ENCODE measurements around the gene COL4A2.

Gene COL4A2

GRCh38 chr13:110290826-110291225, 16.3 kb upstream of the COL4A2 start:
- DNase-seq (ENCODE audit: low spot score) = no peak

DNA sequence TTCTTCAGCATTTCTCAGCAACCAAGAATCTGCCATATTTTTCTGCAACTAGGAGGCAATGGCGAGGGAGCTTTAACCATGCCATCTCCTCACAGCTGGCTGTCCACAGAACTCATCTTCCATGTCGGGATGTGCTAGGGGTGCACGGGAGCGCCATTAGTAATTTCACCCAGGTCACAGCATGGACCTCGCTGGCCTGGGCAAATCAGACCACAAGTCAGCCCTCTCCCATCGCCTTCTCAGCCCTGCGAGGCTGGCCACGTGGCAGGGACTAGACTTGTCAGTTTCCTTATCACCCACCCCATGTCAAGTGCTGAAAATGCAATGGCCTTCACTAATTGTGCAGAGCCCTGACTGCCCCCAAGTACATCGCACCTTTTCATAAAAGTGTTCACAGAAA, 15.8 kb upstream of the COL4A2 start:
- DNase-seq (ENCODE audit: low spot score) = no peak

DNA sequence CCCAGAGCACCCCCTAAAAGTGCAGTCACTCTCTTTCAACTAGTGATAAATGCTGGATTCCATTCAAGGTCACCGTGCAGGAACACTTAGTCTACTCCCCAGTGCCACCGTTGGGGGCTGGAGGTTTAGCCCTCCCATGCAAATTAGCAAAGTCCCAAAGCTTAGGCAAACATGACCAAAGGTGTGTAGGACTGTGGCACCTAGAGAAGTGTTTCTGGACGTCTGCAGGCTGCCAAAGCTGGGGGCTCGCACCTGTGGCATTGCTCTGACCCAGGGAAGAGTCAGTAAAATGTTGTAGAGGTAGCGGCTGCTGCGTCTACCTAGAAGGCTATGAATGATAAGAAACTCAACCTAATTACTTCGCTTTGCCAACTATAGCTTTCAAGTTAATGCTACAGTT, 14.0 kb upstream of the COL4A2 start:
- DNase-seq (ENCODE audit: low spot score) = no peak

DNA sequence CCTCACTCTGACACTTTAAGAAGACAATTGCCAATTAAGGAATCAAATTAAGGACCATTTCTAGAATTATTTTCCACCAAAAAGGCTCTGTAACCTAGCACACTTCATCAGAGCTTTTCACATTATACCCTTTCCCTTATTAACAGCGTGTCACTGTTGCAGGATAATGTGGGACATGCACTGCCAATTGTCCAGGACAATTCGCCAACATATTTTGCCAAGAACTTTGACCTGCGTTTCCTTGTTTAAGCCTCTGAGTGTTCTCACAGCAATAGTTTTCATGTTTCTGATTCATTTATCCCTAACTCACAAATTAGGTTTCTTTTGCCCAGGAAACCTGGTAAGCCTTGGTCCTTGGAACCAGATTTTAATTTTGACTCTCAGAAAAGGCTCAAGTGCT, 13.4 kb upstream of the COL4A2 start:
- no peak for DNase-seq (ENCODE audit: low spot score)

- no peak for DNase-seq (ENCODE audit: low spot score)
Observed at GRCh38 chr13:110294146-110294545, 12.9 kb upstream of the COL4A2 start.

GRCh38 chr13:110294622-110295021, 12.5 kb upstream of the COL4A2 start:
- DNase-seq (ENCODE audit: low spot score) = no peak

DNA sequence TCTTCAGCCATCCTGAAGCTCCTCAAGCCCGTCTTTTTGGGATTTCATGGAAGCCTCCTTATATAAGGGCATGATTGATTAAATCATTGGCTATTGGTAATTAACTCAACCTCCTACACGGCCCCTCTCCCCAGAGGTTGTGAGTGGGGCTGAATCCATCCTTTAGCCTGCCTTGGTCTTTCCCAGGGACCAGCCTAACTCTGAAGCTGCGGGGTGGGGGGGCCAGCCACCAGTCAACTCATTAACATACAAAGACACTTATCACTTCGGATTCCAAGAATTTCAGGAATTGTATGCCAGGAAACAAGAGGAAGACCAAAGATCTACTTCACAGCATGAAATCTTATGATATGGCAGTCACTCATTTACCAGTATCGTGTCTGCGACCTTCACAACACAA, 10.1 kb upstream of the COL4A2 start:
- DNase-seq (ENCODE audit: low spot score) = no peak

- DNase-seq (ENCODE audit: low spot score) = no peak
Observed at GRCh38 chr13:110297766-110298504, 9.1 kb upstream of the COL4A2 start.

GRCh38 chr13:110298505-110299282, 8.4 kb upstream of the COL4A2 start:
- DNase-seq (ENCODE audit: low spot score) = no peak

DNA sequence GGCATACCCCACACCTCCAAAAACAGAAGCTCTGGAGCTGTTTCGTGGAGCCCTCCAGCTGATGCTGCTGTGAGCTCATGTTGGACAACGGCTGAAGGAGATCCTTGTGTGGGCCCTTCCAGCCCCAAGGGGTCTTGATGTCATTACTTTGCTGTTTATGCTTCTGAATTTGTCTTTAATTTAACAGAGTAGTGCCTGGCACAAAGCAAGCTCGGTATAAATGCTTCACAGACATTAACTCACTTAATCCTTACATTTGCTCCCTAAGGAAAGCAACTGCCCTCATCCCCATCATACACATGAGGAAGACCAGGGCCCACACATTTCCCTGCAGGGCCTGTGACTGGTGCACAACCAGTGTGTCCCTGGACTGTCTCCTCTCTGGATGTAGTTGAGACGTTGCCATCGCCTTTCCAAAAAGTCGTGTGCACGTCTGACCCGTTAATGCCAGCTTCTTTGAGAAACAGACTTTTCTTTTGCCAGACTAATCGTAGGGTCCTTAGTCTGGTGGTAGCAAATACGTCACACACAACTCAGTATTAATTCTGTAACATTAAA, 7.7 kb upstream of the COL4A2 start:
- no peak for DNase-seq (ENCODE audit: low spot score)

DNA sequence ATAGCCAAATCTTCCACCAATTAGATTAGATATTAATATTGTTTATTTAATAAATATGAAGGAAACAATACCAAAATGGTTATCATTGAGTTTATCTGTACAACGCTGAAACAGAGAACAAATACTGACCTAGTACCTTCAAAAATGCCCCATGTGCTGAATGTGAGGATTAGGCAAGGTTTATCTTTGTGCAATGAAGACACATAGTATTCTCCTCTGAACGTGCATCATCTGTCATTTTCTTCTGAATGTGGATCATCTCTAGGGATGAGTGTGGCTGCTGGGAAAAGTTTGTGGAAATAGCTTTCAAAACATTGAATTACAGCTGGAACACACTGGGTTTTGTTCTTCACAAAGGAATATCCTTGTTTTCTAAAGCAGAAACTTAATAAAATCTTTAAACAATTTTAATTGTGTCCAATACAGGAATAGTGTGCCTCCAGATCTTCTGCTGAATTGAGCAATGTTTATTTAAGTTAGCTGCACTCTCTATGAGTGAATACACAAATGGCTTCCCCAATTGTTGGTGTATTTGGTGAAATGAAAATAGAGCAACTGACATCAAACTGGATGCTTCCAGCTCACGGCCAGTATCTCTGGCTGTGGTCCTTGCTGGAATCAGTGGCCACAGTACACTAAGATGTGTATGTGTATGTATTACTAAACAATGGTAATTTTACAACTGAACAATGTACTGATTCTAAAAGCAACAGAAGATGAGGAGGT, 6.8 kb upstream of the COL4A2 start:
- DNase-seq (ENCODE audit: low spot score) = no peak

DNA sequence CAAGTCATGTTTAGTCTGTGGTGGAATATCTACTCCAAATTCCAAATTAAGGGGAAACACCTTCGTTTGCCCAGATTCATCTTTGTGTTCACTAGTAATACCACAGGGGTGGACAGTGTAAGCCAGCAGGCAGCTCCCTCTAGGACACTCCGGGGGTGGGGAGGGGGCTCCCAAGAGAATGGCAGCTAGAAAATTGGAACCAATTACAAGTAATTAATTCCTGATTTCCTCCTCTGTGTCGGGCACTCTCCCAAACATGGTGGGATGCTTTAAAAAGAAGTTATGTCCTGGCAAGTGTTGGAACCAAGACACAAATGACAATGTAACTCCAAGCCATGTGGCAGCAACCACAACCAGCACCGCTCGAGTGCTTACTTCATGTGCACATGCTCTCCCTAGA, 6.0 kb upstream of the COL4A2 start:
- DNase-seq (ENCODE audit: low spot score) = no peak

DNA sequence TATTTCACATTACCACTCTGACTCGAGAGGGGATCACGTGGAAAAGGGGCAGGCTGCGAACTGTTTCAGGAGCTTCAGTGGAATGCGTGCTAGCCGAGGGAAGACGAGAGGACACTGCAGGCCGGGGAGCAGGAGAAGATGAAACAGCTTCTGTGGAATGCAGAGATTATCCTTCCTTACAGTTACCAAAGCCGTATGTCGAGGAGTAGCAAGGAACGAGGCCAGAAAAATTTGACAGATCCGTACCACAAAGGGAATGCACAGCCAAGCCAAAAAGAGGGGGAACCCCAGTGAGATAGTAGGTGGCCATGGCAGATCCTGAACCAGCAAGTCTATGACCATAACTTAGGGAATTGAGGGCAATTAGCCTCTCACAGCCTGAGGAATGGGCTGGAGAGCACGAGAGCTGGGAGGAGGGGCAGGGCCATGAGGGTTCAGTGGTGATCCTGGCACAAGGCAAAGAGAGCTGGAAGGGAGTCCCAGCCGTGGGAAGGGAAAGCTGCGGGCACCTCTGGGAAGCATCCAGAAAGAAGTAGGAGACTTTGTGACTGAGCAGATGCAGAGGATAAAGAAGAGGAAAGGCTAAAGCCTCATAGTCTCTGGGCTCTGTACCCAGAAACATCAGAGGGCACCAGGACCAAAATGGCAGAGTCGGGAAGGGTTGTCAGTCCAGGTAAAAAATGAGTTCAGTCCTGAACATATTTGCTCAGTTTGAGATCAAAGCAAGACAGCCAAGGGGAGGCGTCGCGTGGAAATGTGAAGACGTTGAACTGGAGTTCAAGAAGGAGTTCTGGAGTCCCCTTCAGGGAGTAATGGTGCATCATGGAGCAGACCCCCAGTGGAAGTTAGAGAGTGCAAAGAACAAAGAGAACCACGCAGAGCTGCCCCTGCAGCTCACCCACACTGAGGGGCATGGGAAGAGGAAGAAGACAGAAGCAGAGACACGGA, 5.2 kb upstream of the COL4A2 start:
- DNase-seq (ENCODE audit: low spot score) = no peak

- DNase-seq (ENCODE audit: low spot score) = no peak
Observed at GRCh38 chr13:110302997-110303396, 4.1 kb upstream of the COL4A2 start.

DNA sequence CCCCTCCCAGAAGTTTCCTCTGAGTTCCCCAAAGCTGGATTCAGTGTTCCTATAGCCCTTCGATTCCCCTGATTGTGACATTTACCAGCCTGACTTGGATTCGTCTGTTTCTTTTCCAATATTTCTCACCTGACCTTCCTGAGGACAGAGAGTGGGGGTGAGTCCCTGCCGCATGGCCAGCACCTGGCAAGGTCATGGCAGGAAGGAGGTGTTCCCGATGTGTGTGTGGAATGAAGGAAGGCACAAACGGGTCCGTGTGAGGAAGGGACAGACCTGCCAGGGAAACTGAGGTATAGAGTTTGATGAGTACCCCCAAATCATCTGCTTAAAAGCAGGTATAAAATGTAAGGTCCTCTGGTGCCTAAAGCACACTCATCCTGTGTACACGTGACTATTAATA, 3.4 kb upstream of the COL4A2 start:
- no peak for DNase-seq (ENCODE audit: low spot score)

DNA sequence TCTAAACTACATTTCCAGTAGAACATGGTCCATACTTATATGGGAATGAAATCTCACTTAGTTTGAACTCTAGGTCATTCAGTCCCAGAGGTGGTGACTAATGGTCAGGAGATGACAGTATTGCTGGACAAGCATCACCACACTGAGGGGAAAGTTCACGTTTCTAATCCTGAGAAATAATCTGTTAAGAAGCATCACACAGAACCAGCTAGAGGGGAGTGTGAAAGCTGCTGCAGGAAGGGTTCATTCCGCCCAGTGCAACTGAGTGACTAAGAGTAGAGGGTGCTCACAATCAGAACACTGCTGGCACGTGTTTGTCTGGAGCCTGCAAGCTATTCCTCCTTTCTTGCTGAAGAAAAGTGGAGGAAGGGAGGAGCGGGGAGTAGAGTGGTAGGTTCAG, 2.8 kb upstream of the COL4A2 start:
- no peak for DNase-seq (ENCODE audit: low spot score)

DNA sequence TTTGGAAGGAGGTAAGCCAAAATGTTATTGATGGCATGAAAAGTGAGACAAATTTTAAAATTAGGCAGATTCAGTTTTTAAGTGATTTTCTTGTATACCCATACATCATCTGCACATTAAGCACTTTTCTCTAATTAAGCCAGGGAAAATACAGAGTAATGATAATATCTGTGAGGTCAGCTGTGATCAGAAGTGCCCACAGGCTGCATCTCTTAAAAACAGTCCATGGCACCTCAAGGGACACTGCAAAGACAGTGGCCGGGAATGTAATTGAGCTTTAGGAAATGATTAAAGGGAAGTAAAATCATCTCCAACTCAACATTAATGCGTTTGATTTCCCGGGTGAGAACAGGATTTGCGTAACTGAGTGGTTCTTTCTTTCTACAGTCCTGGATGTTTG, 2.1 kb upstream of the COL4A2 start:
- DNase-seq (ENCODE audit: low spot score) = no peak

- DNase-seq (ENCODE audit: low spot score) = no peak
Observed at GRCh38 chr13:110305544-110305943, 1.5 kb upstream of the COL4A2 start.

- DNase-seq (ENCODE audit: low spot score) = no peak
Observed at GRCh38 chr13:110305949-110306339, 1.1 kb upstream of the COL4A2 start.

GRCh38 chr13:110306340-110306959, 634 bp upstream of the COL4A2 start:
- no peak for DNase-seq (ENCODE audit: low spot score)

Data from D341Med (cell line).